Sigmoid colon (tissue), 7 donors: ENCODE measurements around the gene MST1. TPM values are rescaled to one million over a fixed set of nuclear protein-coding genes. Genes with fewer than 3 reads are reported as not detected.

Experiments
- DNase-seq: peaks from one replicate; pipeline ENCODE4 v3.0.0-alpha.2; 2019
- H3K27ac ChIP-seq, 4 donors: fragments of 200-600 bp; sonication (generic); one replicate each; pipeline ENCODE4 v1.5.1; 2016 to 2019; ENCODE audit warnings: mild to moderate bottlenecking in 1 of 4
- H3K27me3 ChIP-seq, 3 donors: fragments of 200-600 bp; sonication (generic); one replicate each; pipeline ENCODE4 v1.5.1; 2019; ENCODE audit warnings: mild to moderate bottlenecking in 1 of 3
- H3K36me3 ChIP-seq, 4 donors: fragments of 200-600 bp; sonication (generic); one replicate each; pipeline ENCODE4 v1.5.1; 2016 to 2019
- H3K4me1 ChIP-seq, 4 donors: fragments of 200-600 bp; sonication (generic); one replicate each; pipeline ENCODE4 v1.5.1; 2017 to 2019
- H3K4me3 ChIP-seq, 4 donors: fragments of 200-600 bp; sonication (generic); one replicate each; pipeline ENCODE4 v1.5.1; 2017 to 2019; ENCODE audit warnings: mild to moderate bottlenecking in 2 of 4, moderate library complexity in 1 of 4
- H3K9me3 ChIP-seq, 4 donors: fragments of 200-600 bp in 3 of 4; sonication (generic) in 3 of 4; one replicate each; pipeline versions ENCODE4 v1.5.1 to v1.6.1; 2013 to 2019
- EP300 ChIP-seq, 4 donors: sonication (generic); formaldehyde crosslinking; IDR thresholded peaks; one replicate each; pipeline ENCODE4 v1.6.1; 2017; ENCODE audit warnings: antibody characterized with exemption in 4 of 4
- POLR2A ChIP-seq, 2 donors: fragments of 450-650 bp; IDR thresholded peaks; one replicate each; pipeline ENCODE4 v1.6.1; 2016; ENCODE audit warnings: antibody characterized with exemption in 2 of 2, mild to moderate bottlenecking in 2 of 2, moderate library complexity in 2 of 2
- POLR2AphosphoS5 ChIP-seq, 4 donors: sonication (generic); formaldehyde crosslinking; IDR thresholded peaks; one replicate each; pipeline ENCODE4 v1.6.1; 2017; ENCODE audit warnings: antibody characterized with exemption in 4 of 4
- WGBS, 2 donors: extraction: QIAGEN DNeasy Blood & Tissue Kit; methylation state at CpG; one replicate each; pipeline ENCODE4 v1.1.7; 2013; 5-methylcytosine and 5-hydroxymethylcytosine counted together
- intact Hi-C: fragments of 100-400 bp; cut with DNase I; formaldehyde crosslinking; loops from one replicate; pipeline ENCODE4 v1.15.1; 2023
- polyA plus RNA-seq, 3 donors: library from polyadenylated mRNA; stranded (reverse); fragments of 200-250 nt; gene quantifications; one replicate each; pipeline ENCODE4 v1.2.3, GENCODE V29; 2013
- total RNA-seq, 4 donors: library from RNA; depleted of rRNA; stranded (reverse); fragments of >200 nt; gene quantifications; one replicate each; pipeline ENCODE4 v1.1.0, GENCODE V29; 2016
- TF ChIP-seq, protein P1 (sequence below), 4 experiments: fragments of 450-650 bp in 3 of 4; fragments of 200-600 bp in 1 of 4; IDR thresholded peaks; one replicate each; pipeline ENCODE4 v1.5.1; 2016 to 2019; ENCODE audit warnings: antibody characterized with exemption in 4 of 4, mild to moderate bottlenecking in 3 of 4, moderate library complexity in 2 of 4
- donor health status: healthy with polysubstance abuse.
- donor health status: Bipolar disorder and iron deficiency.
- donor health status: healthy.

The MST1 gene
- total and polyA plus RNA-seq, 7 donors, result 3.0 to 18.1 (median 7.7) TPM; not detected in 1

GRCh38 chr3:49659756-49660155 is 29.5 kb downstream of the MST1 start:
- Histone ChIP-seq H3K4me1 (no peaks in the 10 kb centered on the region), H3K9me3 (no peaks in the 10 kb centered on the region), H3K4me3 (no peak overlapping the region), H3K27me3 (peaks cover 0 to 27% (median 8%) of the 10 kb centered on the region in 3 donors), H3K36me3 (no peaks in the 10 kb centered on the region), H3K27ac (no peak overlapping the region)
- no peak for DNase-seq
- intact Hi-C loops, result no loop called here
- WGBS, 2 donors, result 56 to 66% methylated on average over 4 of the region's 4 CpGs
- TF ChIP-seq, protein P1, sequence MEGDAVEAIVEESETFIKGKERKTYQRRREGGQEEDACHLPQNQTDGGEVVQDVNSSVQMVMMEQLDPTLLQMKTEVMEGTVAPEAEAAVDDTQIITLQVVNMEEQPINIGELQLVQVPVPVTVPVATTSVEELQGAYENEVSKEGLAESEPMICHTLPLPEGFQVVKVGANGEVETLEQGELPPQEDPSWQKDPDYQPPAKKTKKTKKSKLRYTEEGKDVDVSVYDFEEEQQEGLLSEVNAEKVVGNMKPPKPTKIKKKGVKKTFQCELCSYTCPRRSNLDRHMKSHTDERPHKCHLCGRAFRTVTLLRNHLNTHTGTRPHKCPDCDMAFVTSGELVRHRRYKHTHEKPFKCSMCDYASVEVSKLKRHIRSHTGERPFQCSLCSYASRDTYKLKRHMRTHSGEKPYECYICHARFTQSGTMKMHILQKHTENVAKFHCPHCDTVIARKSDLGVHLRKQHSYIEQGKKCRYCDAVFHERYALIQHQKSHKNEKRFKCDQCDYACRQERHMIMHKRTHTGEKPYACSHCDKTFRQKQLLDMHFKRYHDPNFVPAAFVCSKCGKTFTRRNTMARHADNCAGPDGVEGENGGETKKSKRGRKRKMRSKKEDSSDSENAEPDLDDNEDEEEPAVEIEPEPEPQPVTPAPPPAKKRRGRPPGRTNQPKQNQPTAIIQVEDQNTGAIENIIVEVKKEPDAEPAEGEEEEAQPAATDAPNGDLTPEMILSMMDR (IDR thresholded peaks at IDR 0.05), result no peak
- TF ChIP-seq POLR2AphosphoS5 (IDR thresholded peaks at IDR 0.05) (no peak), EP300 (IDR thresholded peaks at IDR 0.05) (no peak), POLR2A (IDR thresholded peaks at IDR 0.05) (no peak)

GRCh38 chr3:49658711-49659110 is 30.6 kb downstream of the MST1 start:
- no peaks in the 10 kb centered on the region for H3K4me1 ChIP-seq
- TF ChIP-seq, protein P1 (IDR thresholded peaks at IDR 0.05), result no peak
- TF ChIP-seq POLR2A (IDR thresholded peaks at IDR 0.05) (no peak), POLR2AphosphoS5 (IDR thresholded peaks at IDR 0.05) (no peak), EP300 (IDR thresholded peaks at IDR 0.05) (no peak)
- no peak overlapping the region for H3K27ac ChIP-seq
- 68 to 79% methylated on average over 2 of the region's 2 CpGs for WGBS, 2 donors
- no peak for DNase-seq
- no peaks in the 10 kb centered on the region for H3K9me3 ChIP-seq
- H3K27me3 ChIP-seq, result peaks cover 0 to 17% (median 6%) of the 10 kb centered on the region in 3 donors
- intact Hi-C loops, result no loop called here
- no peak overlapping the region for H3K4me3 ChIP-seq
- no peaks in the 10 kb centered on the region for H3K36me3 ChIP-seq

DNA sequence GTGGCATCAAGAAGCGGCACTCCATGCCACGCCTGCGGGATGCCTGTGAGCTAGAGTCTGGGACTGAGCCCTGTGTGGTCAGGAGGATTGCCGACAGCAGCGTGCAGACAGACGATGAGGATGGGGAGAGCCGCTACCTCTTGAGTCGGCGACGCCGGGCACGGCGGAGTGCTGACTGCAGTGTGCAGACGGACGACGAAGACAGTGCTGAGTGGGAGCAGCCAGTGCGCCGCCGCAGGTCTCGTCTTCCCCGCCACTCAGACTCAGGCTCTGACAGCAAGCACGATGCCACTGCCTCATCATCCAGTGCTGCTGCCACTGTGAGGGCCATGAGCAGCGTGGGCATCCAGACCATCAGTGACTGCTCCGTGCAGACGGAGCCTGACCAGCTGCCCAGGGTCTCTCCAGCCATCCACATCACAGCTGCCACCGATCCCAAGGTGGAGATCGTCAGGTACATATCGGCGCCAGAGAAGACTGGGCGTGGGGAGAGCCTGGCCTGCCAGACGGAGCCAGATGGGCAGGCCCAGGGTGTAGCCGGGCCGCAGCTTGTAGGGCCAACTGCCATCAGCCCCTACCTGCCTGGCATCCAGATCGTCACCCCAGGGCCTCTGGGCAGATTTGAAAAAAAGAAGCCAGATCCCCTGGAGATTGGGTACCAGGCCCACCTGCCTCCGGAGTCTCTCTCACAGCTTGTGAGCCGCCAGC is 31.9 kb downstream of the MST1 start:
- DNase-seq, result no peak
- Histone ChIP-seq H3K27me3 (peaks cover 0 to 5% (median 0%) of the 10 kb centered on the region in 3 donors), H3K27ac (no peak overlapping the region), H3K36me3 (no peaks in the 10 kb centered on the region), H3K4me1 (no peaks in the 10 kb centered on the region), H3K9me3 (no peaks in the 10 kb centered on the region), H3K4me3 (no peak overlapping the region)
- 90 to 92% methylated on average over 36 of the region's 36 CpGs for WGBS, 2 donors
- TF ChIP-seq EP300 (IDR thresholded peaks at IDR 0.05) (no peak), POLR2AphosphoS5 (IDR thresholded peaks at IDR 0.05) (no peak), POLR2A (IDR thresholded peaks at IDR 0.05) (no peak)
- TF ChIP-seq, protein P1 (IDR thresholded peaks at IDR 0.05), result no peak
- intact Hi-C loops, result no loop called here

DNA sequence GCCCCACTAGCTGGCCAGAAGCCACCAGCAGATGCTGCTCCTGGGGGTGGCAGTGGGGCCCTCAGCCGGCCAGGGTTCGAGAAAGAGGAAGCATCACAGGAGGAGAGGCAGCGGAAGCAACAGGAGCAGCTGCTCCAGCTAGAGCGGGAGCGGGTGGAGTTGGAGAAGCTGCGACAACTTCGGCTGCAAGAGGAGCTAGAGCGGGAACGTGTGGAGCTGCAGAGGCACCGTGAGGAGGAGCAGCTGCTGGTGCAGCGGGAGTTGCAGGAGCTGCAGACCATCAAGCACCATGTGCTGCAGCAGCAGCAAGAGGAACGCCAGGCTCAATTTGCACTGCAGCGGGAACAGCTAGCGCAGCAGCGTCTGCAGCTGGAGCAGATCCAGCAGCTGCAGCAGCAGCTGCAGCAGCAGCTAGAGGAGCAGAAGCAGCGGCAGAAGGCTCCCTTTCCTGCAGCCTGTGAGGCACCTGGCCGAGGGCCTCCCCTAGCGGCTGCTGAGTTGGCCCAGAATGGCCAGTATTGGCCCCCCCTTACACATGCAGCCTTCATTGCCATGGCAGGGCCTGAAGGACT is 32.6 kb downstream of the MST1 start:
- H3K9me3 ChIP-seq, result no peaks in the 10 kb centered on the region
- WGBS, 2 donors, result 54 to 74% methylated on average over 18 of the region's 18 CpGs
- H3K36me3 ChIP-seq, result no peaks in the 10 kb centered on the region
- no peaks in the 10 kb centered on the region for H3K27me3 ChIP-seq
- intact Hi-C loops, result no loop called here
- no peak overlapping the region for H3K27ac ChIP-seq
- DNase-seq, result no peak
- no peaks in the 10 kb centered on the region for H3K4me1 ChIP-seq
- TF ChIP-seq POLR2A (IDR thresholded peaks at IDR 0.05) (no peak), EP300 (IDR thresholded peaks at IDR 0.05) (no peak), POLR2AphosphoS5 (IDR thresholded peaks at IDR 0.05) (no peak)
- TF ChIP-seq, protein P1 (IDR thresholded peaks at IDR 0.05), result no peak
- H3K4me3 ChIP-seq, result no peak overlapping the region
